Chondrocyte (in vitro differentiated cells): ENCODE results near the gene FGF21. TPM values are rescaled to one million over a fixed set of nuclear protein-coding genes. Genes with fewer than 3 reads are reported as not detected.

ENCODE experiments used
- DNase-seq: peaks from one replicate; pipeline ENCODE4 v3.0.0; 2021; ENCODE audit warnings: mixed read lengths, low spot score
- H3K27ac Mint-ChIP-seq: one replicate; pipeline ENCODE4 v1.8.0; 2021; ENCODE audit warnings: mild to moderate bottlenecking, moderate library complexity, mixed read lengths; ENCODE audit not compliant: unreplicated experiment
- H3K27me3 Mint-ChIP-seq: 2 replicates; pipeline ENCODE4 v1.8.0; 2021; ENCODE audit warnings: low read depth, mixed read lengths
- H3K36me3 Mint-ChIP-seq: 2 replicates; pipeline ENCODE4 v1.8.0; 2021; ENCODE audit warnings: low read depth, mixed read lengths
- H3K4me1 Mint-ChIP-seq: 2 replicates; pipeline ENCODE4 v1.8.0; 2021; ENCODE audit warnings: low read depth, mild to moderate bottlenecking, mixed read lengths
- H3K4me3 Mint-ChIP-seq: one replicate; pipeline ENCODE4 v1.8.0; 2021; ENCODE audit warnings: mild to moderate bottlenecking, moderate library complexity, mixed read lengths; ENCODE audit not compliant: unreplicated experiment
- H3K9me3 Mint-ChIP-seq: 2 replicates; pipeline ENCODE4 v1.8.0; 2021; ENCODE audit warnings: low read depth, mixed read lengths
- CTCF ChIP-seq: fragments of 200-600 bp; sonication (generic); IDR thresholded peaks from 2 replicates; pipeline ENCODE4 v1.5.0; 2021; ENCODE audit warnings: antibody characterized with exemption, mild to moderate bottlenecking, moderate library complexity
- total RNA-seq: library from RNA; stranded (reverse); gene quantifications from 3 replicates; pipeline ENCODE4 v1.2.1, GENCODE V29; 2021

Gene FGF21
- total RNA-seq, 1 donor from 2014 or later = not detected

DNA sequence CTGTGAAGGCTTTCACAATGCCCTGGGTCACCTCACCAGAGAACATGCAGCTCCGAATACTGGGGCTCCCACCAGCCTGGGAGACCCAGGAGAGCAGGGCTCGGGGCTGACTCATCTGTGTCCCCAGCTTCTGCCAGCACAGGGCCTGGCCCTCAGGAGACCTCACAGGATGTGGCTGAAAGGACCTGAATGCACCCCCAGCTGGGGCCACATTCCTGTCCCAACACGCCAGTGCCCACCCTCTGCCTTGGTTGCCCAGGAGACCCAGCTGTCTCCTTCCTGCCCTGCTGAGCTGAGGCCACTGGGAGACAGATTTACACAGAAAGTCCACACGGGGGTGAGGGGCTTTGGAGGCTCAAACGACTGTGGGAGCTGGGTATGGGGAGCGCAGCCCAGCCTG is 43.6 kb downstream of the FGF21 start:
- H3K36me3 Mint-ChIP-seq = no peaks in the 10 kb centered on the region
- DNase-seq = no peak
- H3K4me3 Mint-ChIP-seq = no peak overlapping the region
- no peaks in the 10 kb centered on the region for H3K27me3 Mint-ChIP-seq
- peak overlapping the region; percentile 85 for H3K27ac Mint-ChIP-seq
- peaks cover 33% of the 10 kb centered on the region for H3K4me1 Mint-ChIP-seq
- TF ChIP-seq CTCF = no peak
- H3K9me3 Mint-ChIP-seq = no peaks in the 10 kb centered on the region

GRCh38 chr19:48799358-48800300 is 44.3 kb downstream of the FGF21 start:
- H3K27ac Mint-ChIP-seq = peak overlapping the region; percentile 85
- no peak for TF ChIP-seq CTCF

GRCh38 chr19:48802623-48803022 is 47.3 kb downstream of the FGF21 start:
- Mint-ChIP-seq H3K27me3 (no peaks in the 10 kb centered on the region), H3K4me3 (no peak overlapping the region), H3K36me3 (no peaks in the 10 kb centered on the region), H3K4me1 (peaks cover 21% of the 10 kb centered on the region), H3K27ac (no peak overlapping the region), H3K9me3 (no peaks in the 10 kb centered on the region)
- no peak for TF ChIP-seq CTCF
- DNase-seq = no peak

More at GRCh38 chr19:48799358-48800300, 44.3 kb downstream of the FGF21 start:
- Mint-ChIP-seq H3K4me1 (peaks cover 30% of the 10 kb centered on the region), H3K4me3 (peak overlapping the region; percentile 38), H3K36me3 (no peaks in the 10 kb centered on the region), H3K27me3 (no peaks in the 10 kb centered on the region), H3K9me3 (no peaks in the 10 kb centered on the region)
- no peak for DNase-seq

DNA sequence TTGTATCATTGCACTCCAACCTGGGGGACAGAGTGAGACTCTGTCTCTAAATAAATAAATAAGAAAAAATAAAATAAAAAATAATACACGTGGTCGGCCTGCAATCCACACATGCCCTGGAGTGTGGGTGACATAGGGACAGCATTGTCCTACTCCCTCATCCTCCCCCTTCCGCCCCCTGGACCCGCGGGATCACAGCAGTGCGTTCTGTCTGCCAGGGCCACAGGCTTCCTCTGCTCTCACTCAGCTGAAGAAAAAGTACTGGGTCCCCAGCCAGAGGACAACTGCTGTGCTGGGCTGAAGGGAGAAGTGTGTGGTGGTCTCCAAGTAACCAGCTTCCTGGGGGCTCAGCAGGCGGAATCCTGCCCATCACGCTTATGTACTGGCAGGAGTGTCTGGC is 49.2 kb downstream of the FGF21 start:
- Mint-ChIP-seq H3K4me1 (peaks cover 8% of the 10 kb centered on the region), H3K4me3 (no peak overlapping the region), H3K9me3 (no peaks in the 10 kb centered on the region), H3K27ac (no peak overlapping the region), H3K27me3 (no peaks in the 10 kb centered on the region), H3K36me3 (no peaks in the 10 kb centered on the region)
- no peak for TF ChIP-seq CTCF
- DNase-seq = no peak

- TF ChIP-seq CTCF = no peak
- Mint-ChIP-seq H3K36me3 (no peaks in the 10 kb centered on the region), H3K4me3 (no peak overlapping the region), H3K9me3 (no peaks in the 10 kb centered on the region), H3K4me1 (peaks cover 12% of the 10 kb centered on the region), H3K27ac (no peak overlapping the region), H3K27me3 (no peaks in the 10 kb centered on the region)
- DNase-seq = no peak
These were observed 50.1 kb downstream of the FGF21 start for GRCh38 chr19:48805452-48805851.
